Measurements from ENCODE around the gene LYZL4.
A peak's percentile ranks its signal among the peaks of the same experiment; 100 is the strongest.

The LYZL4 gene

DNA sequence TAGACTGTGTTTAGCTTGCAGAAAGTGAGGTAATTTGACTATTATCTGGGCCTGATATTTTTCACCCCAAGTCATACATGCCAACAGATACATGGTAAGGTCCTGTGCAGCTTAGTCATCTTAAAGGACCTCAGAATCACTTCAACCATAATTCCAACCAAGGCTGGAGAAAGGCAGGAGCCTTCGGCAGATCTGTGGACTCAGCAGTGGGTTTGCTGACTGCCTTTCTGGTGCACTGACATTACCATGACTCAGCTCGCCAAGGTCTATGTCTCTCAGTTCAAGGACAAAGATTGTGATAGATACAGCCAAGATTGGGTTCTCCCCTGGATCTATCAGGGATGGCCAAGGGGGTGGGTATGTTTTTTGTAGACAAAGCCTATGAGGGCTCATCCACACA is 32.7 kb downstream of the LYZL4 start:
- TF ChIP-seq YY1 (IDR thresholded peaks at IDR 0.05; ENCODE audit: low read depth) (no peak), TCF12 (IDR thresholded peaks at IDR 0.05; ENCODE audit: low read depth) (no peak), RAD21 (IDR thresholded peaks at IDR 0.05; ENCODE audit: low read depth) (no peak), EP300 (IDR thresholded peaks at IDR 0.05; ENCODE audit: borderline replicate concordance) (no peak), TEAD4 (IDR thresholded peaks at IDR 0.05) (no peak)

GRCh38 chr3:42376344-42376798 is 34.0 kb downstream of the LYZL4 start:
- peak; percentile 64; the same call in 1 of the 2 replicates for TF ChIP-seq FOXM1 (IDR thresholded peaks at IDR 0.05; ENCODE audit: borderline replicate concordance, low read depth)
- TF ChIP-seq TAF1 (IDR thresholded peaks at IDR 0.05; ENCODE audit: low read depth): no peak
- TF ChIP-seq NFIC (IDR thresholded peaks at IDR 0.05): peak; percentile 85
- TF ChIP-seq TCF12 (IDR thresholded peaks at IDR 0.05; ENCODE audit: low read depth): peak; percentile 86
- 0 out of 2 replicates have a peak, but pooled peaks have one; percentile 7 for TF ChIP-seq TEAD4 (IDR thresholded peaks at IDR 0.05)
- TF ChIP-seq, protein P1, sequence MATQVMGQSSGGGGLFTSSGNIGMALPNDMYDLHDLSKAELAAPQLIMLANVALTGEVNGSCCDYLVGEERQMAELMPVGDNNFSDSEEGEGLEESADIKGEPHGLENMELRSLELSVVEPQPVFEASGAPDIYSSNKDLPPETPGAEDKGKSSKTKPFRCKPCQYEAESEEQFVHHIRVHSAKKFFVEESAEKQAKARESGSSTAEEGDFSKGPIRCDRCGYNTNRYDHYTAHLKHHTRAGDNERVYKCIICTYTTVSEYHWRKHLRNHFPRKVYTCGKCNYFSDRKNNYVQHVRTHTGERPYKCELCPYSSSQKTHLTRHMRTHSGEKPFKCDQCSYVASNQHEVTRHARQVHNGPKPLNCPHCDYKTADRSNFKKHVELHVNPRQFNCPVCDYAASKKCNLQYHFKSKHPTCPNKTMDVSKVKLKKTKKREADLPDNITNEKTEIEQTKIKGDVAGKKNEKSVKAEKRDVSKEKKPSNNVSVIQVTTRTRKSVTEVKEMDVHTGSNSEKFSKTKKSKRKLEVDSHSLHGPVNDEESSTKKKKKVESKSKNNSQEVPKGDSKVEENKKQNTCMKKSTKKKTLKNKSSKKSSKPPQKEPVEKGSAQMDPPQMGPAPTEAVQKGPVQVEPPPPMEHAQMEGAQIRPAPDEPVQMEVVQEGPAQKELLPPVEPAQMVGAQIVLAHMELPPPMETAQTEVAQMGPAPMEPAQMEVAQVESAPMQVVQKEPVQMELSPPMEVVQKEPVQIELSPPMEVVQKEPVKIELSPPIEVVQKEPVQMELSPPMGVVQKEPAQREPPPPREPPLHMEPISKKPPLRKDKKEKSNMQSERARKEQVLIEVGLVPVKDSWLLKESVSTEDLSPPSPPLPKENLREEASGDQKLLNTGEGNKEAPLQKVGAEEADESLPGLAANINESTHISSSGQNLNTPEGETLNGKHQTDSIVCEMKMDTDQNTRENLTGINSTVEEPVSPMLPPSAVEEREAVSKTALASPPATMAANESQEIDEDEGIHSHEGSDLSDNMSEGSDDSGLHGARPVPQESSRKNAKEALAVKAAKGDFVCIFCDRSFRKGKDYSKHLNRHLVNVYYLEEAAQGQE (IDR thresholded peaks at IDR 0.05; ENCODE audit: low read depth): no peak
- peak; percentile 63; the same call in 1 of the 2 replicates for TF ChIP-seq EP300 (IDR thresholded peaks at IDR 0.05; ENCODE audit: borderline replicate concordance)
- TF ChIP-seq ZBTB7A (IDR thresholded peaks at IDR 0.05; ENCODE audit: low read depth): no peak
- TF ChIP-seq EGR1 (IDR thresholded peaks at IDR 0.05): peak; percentile 91
- peak; percentile 48 for TF ChIP-seq YY1 (IDR thresholded peaks at IDR 0.05; ENCODE audit: low read depth)

DNA sequence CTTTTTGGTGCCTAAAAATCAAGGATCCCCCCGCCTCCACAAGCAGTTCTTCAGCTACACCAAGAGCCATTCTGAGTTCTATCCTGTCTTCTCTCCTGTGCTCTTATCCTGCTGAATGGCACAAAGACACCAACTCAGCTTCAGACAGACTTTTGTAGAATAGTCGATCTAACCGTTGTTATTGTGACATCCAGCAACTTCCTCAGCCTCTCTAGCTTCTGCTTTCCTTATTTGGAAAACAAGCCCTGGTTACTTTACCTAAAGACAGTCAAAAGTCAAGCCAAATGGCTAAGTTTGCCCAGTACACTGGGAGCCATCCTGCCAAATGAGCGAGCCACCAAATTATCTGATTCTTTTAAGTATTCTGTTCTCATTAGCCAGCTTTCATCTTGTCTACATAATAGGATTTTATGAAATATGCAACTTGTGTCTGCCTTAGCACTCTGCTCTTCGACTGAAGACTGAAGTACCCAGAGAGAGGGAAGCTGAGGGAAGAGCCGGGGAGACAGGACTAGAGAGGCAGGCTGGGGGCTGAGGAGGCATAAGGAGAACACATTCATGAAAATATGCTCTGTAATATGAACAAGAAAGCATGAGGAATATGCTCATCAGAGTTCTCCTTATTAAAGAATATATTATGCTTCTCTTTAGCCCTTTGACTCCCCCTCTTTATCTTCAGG is 35.1 kb downstream of the LYZL4 start:
- no peak for TF ChIP-seq FOXM1 (IDR thresholded peaks at IDR 0.05; ENCODE audit: borderline replicate concordance, low read depth)
- no peak for TF ChIP-seq EP300 (IDR thresholded peaks at IDR 0.05; ENCODE audit: borderline replicate concordance)
- no peak for TF ChIP-seq EGR1 (IDR thresholded peaks at IDR 0.05)
- no peak for TF ChIP-seq CREB1 (IDR thresholded peaks at IDR 0.05; ENCODE audit: low read depth)
- TF ChIP-seq RAD21 (IDR thresholded peaks at IDR 0.05; ENCODE audit: low read depth): no peak
- no peak for TF ChIP-seq TAF1 (IDR thresholded peaks at IDR 0.05; ENCODE audit: low read depth)
- no peak for TF ChIP-seq CEBPB (IDR thresholded peaks at IDR 0.05)
- TF ChIP-seq TCF12 (IDR thresholded peaks at IDR 0.05; ENCODE audit: low read depth): no peak
- no peak for TF ChIP-seq NFIC (IDR thresholded peaks at IDR 0.05)
- no peak for TF ChIP-seq YY1 (IDR thresholded peaks at IDR 0.05; ENCODE audit: low read depth)
- TF ChIP-seq TEAD4 (IDR thresholded peaks at IDR 0.05): no peak
- no peak for TF ChIP-seq MAX (IDR thresholded peaks at IDR 0.05)
- TF ChIP-seq ZBTB7A (IDR thresholded peaks at IDR 0.05; ENCODE audit: low read depth): no peak
- TF ChIP-seq, protein P1 (IDR thresholded peaks at IDR 0.05; ENCODE audit: low read depth): no peak
- no peak for TF ChIP-seq USF1 (IDR thresholded peaks at IDR 0.05)

GRCh38 chr3:42371776-42372175 is 38.6 kb downstream of the LYZL4 start:
- TF ChIP-seq ZBTB7A (IDR thresholded peaks at IDR 0.05; ENCODE audit: low read depth) (no peak), EP300 (IDR thresholded peaks at IDR 0.05; ENCODE audit: borderline replicate concordance) (no peak), YY1 (IDR thresholded peaks at IDR 0.05; ENCODE audit: low read depth) (no peak), TCF12 (IDR thresholded peaks at IDR 0.05; ENCODE audit: low read depth) (no peak), TEAD4 (IDR thresholded peaks at IDR 0.05) (no peak), RAD21 (IDR thresholded peaks at IDR 0.05; ENCODE audit: low read depth) (no peak), CREB1 (IDR thresholded peaks at IDR 0.05; ENCODE audit: low read depth) (no peak), USF1 (IDR thresholded peaks at IDR 0.05) (no peak), TAF1 (IDR thresholded peaks at IDR 0.05; ENCODE audit: low read depth) (no peak), FOXM1 (IDR thresholded peaks at IDR 0.05; ENCODE audit: borderline replicate concordance, low read depth) (no peak)

- TF ChIP-seq YY1 (IDR thresholded peaks at IDR 0.05; ENCODE audit: low read depth) (no peak), CREB1 (IDR thresholded peaks at IDR 0.05; ENCODE audit: low read depth) (no peak), TEAD4 (IDR thresholded peaks at IDR 0.05) (no peak), FOXM1 (IDR thresholded peaks at IDR 0.05; ENCODE audit: borderline replicate concordance, low read depth) (no peak), USF1 (IDR thresholded peaks at IDR 0.05) (no peak), TCF12 (IDR thresholded peaks at IDR 0.05; ENCODE audit: low read depth) (no peak), ZBTB7A (IDR thresholded peaks at IDR 0.05; ENCODE audit: low read depth) (no peak), NFIC (IDR thresholded peaks at IDR 0.05) (no peak), EP300 (IDR thresholded peaks at IDR 0.05; ENCODE audit: borderline replicate concordance) (no peak), EGR1 (IDR thresholded peaks at IDR 0.05) (no peak), RAD21 (IDR thresholded peaks at IDR 0.05; ENCODE audit: low read depth) (no peak), MAX (IDR thresholded peaks at IDR 0.05) (no peak), CEBPB (IDR thresholded peaks at IDR 0.05) (no peak), TAF1 (IDR thresholded peaks at IDR 0.05; ENCODE audit: low read depth) (no peak)
- TF ChIP-seq, protein P1 (IDR thresholded peaks at IDR 0.05; ENCODE audit: low read depth): no peak
Measured at GRCh38 chr3:42369832-42370231, 40.6 kb downstream of the LYZL4 start.
